Body of pancreas (tissue), 4 donors: ENCODE results near the gene CCDC138. TPM values are rescaled to one million over a fixed set of nuclear protein-coding genes. Genes with fewer than 3 reads are reported as not detected.

Source experiments
- ATAC-seq: fragments of 150-250 bp; one replicate; pipeline ENCODE4 v1.9.1; 2016
- DNase-seq, 4 donors: peaks; one replicate each; pipeline ENCODE4 v3.0.0-alpha.2; 2019
- H3K27ac ChIP-seq, 4 donors: fragments of 200-600 bp; sonication (generic); 1 replicate in 3 of 4; 2 replicates in 1 of 4; pipeline versions ENCODE4 v1.5.1 to v1.6.1; 2016 to 2019; ENCODE audit warnings: mild to moderate bottlenecking in 1 of 4, mixed read lengths in 1 of 4, moderate library complexity in 1 of 4
- H3K27me3 ChIP-seq, 2 donors: fragments of 200-600 bp; sonication (generic); one replicate each; pipeline ENCODE4 v1.6.0; 2016; ENCODE audit warnings: mild to moderate bottlenecking in 1 of 2
- H3K36me3 ChIP-seq, 2 donors: fragments of 200-600 bp; sonication (generic); replicated peaks in 1 of 2; 2 replicates each; pipeline ENCODE4 v1.5.1; 2016; ENCODE audit warnings: low read depth in 2 of 2; ENCODE audit not compliant: insufficient read depth in 1 of 2
- H3K4me1 ChIP-seq: fragments of 200-600 bp; sonication (generic); one replicate; pipeline ENCODE4 v1.6.0; 2016
- H3K4me3 ChIP-seq, 2 donors: fragments of 200-600 bp; sonication (generic); 1 replicate in 1 of 2; 2 replicates in 1 of 2; pipeline ENCODE4 v1.5.1; 2016 to 2019
- H3K9me3 ChIP-seq, 3 donors: fragments of 200-600 bp; sonication (generic); 1 replicate in 2 of 3; 2 replicates in 1 of 3; pipeline ENCODE4 v1.5.1; 2016
- CTCF ChIP-seq, 7 experiments: fragments of 450-650 bp in 4 of 7; fragments of 200-600 bp in 3 of 7; sonication (generic) in 3 of 7; IDR thresholded peaks; one replicate each; pipeline ENCODE4 v1.5.1; 2016 to 2019; ENCODE audit warnings: antibody characterized with exemption in 7 of 7
- POLR2A ChIP-seq, 3 donors: fragments of 450-650 bp; IDR thresholded peaks; one replicate each; pipeline ENCODE4 v1.6.1; 2016; ENCODE audit warnings: antibody characterized with exemption in 3 of 3, mild to moderate bottlenecking in 2 of 3
- WGBS, 2 donors: methylation state at CpG; one replicate each; pipeline ENCODE4 v1.1.5; 2017; 5-methylcytosine and 5-hydroxymethylcytosine counted together
- intact Hi-C: fragments of 100-400 bp; cut with DNase I; formaldehyde crosslinking; loops from one replicate; pipeline ENCODE4 v1.15.1; 2023
- total RNA-seq, 2 donors: library from RNA; depleted of rRNA; stranded (reverse); fragments of >200 nt; gene quantifications; one replicate each; pipeline ENCODE4 v1.1.0, GENCODE V29; 2016

The CCDC138 gene
- total RNA-seq, 2 donors from 2014 or later, result 3.1 to 9.6 TPM

- 0 to 6% methylated on average over 1 of the region's 1 CpG for WGBS, 2 donors
- no peak for TF ChIP-seq CTCF (IDR thresholded peaks at IDR 0.05)
- TF ChIP-seq POLR2A (IDR thresholded peaks at IDR 0.05), result no peak
- H3K27ac ChIP-seq, result peak overlapping the region; percentile 59 to 86 (median 82)
Observed at GRCh38 chr2:108786008-108786353, 590 bp upstream of the CCDC138 start.

GRCh38 chr2:108787216-108787541 is 608 bp downstream of the CCDC138 start:
- Histone ChIP-seq H3K9me3 (no peaks in the 10 kb centered on the region), H3K27ac (peak overlapping the region in 3 of 4 donors; percentile 79 to 86 (median 84)), H3K27me3 (no peaks in the 10 kb centered on the region), H3K4me3 (peak overlapping the region in 1 of 2 donors; percentile 54), H3K36me3 (peaks cover 4 to 12% of the 10 kb centered on the region in 2 donors), H3K4me1 (peaks cover 6% of the 10 kb centered on the region)
- intact Hi-C loops, result no loop called here
- ATAC-seq, result no peak
- TF ChIP-seq CTCF (IDR thresholded peaks at IDR 0.05) (no peak), POLR2A (IDR thresholded peaks at IDR 0.05) (no peak)
- DNase-seq, result no peak
- WGBS, 2 donors, result 0% methylated on average over 6 of the region's 6 CpGs

More at GRCh38 chr2:108786008-108786353, 590 bp upstream of the CCDC138 start:
- H3K27me3 ChIP-seq, result no peaks in the 10 kb centered on the region
- H3K36me3 ChIP-seq, result peaks cover 4 to 13% of the 10 kb centered on the region in 2 donors
- intact Hi-C loops, result no loop called here
- peaks cover 6% of the 10 kb centered on the region for H3K4me1 ChIP-seq
- no peak for DNase-seq
- no peak for ATAC-seq
- peak overlapping the region in 1 of 2 donors; percentile 54 for H3K4me3 ChIP-seq
- H3K9me3 ChIP-seq, result no peaks in the 10 kb centered on the region

- TF ChIP-seq POLR2A (IDR thresholded peaks at IDR 0.05) (no peak), CTCF (IDR thresholded peaks at IDR 0.05) (no peak)
- Histone ChIP-seq H3K9me3 (no peaks in the 10 kb centered on the region), H3K4me1 (no peaks in the 10 kb centered on the region), H3K27ac (no peak overlapping the region), H3K36me3 (peaks cover 0 to 2% of the 10 kb centered on the region in 2 donors), H3K27me3 (no peaks in the 10 kb centered on the region), H3K4me3 (no peak overlapping the region)
- no peak for DNase-seq
- intact Hi-C loops, result no loop called here
- 94 to 95% methylated on average over 7 of the region's 7 CpGs for whole genome bisulfite sequencing, 2 donors
- no peak for ATAC-seq
Observed at GRCh38 chr2:108803045-108803736, 16.6 kb downstream of the CCDC138 start.

GRCh38 chr2:108805032-108805431 is 18.5 kb downstream of the CCDC138 start:
- Histone ChIP-seq H3K4me1 (no peaks in the 10 kb centered on the region), H3K9me3 (peaks cover 0 to 7% (median 0%) of the 10 kb centered on the region in 3 donors), H3K27ac (no peak overlapping the region), H3K27me3 (no peaks in the 10 kb centered on the region), H3K4me3 (no peak overlapping the region), H3K36me3 (no peaks in the 10 kb centered on the region)
- TF ChIP-seq CTCF (IDR thresholded peaks at IDR 0.05) (no peak), POLR2A (IDR thresholded peaks at IDR 0.05) (no peak)
- ATAC-seq (no peak), DNase-seq (no peak)
- intact Hi-C loops, result no loop called here
- WGBS, 2 donors, result 37 to 49% methylated on average over 1 of the region's 1 CpG

GRCh38 chr2:108805782-108806181 is 19.2 kb downstream of the CCDC138 start:
- intact Hi-C loops, result no loop called here

More at GRCh38 chr2:108805782-108806181, 19.2 kb downstream of the CCDC138 start:
- H3K27ac ChIP-seq, result no peak overlapping the region
- WGBS, 2 donors, result 88 to 92% methylated on average over 1 of the region's 1 CpG
- no peak for DNase-seq
- H3K9me3 ChIP-seq, result peaks cover 0 to 7% (median 0%) of the 10 kb centered on the region in 3 donors
- ATAC-seq, result no peak
- no peaks in the 10 kb centered on the region for H3K36me3 ChIP-seq
- no peak overlapping the region for H3K4me3 ChIP-seq
- no peaks in the 10 kb centered on the region for H3K27me3 ChIP-seq
- TF ChIP-seq POLR2A (IDR thresholded peaks at IDR 0.05) (no peak), CTCF (IDR thresholded peaks at IDR 0.05) (no peak)
- no peaks in the 10 kb centered on the region for H3K4me1 ChIP-seq
